ENCODE data around the gene MOB3B. TPM values are rescaled to one million over a fixed set of nuclear protein-coding genes. Genes with fewer than 3 reads are reported as not detected.

The MOB3B gene
- total RNA-seq, 1 donor from 2014 or later = 1.4 TPM

DNA sequence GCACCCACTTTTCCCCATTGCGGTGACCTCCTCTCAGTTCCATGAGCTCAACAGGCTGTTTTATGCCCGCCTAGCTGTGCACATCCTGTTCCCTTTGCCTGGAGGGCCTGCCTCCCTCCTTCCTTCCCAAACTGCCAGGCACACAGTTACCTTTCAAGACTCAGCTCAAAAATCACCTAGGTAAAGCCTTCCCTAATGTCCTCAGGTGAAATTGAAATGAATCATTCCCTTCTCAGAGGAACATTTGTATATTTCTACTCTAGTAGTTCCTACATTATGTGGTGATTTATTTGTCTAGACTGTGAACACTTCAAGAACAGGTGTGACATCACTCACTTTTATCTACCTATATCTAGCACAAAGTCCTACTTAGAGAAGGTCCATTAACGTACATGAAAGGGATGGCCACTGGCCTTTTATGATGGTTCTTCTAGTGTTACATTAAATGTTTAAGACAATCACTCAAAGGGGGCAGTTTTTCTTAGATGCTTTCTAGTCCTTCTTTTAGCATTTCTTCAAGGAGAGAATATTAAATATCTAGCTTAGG, 129.2 kb downstream of the MOB3B start:
- TF ChIP-seq, protein P1, sequence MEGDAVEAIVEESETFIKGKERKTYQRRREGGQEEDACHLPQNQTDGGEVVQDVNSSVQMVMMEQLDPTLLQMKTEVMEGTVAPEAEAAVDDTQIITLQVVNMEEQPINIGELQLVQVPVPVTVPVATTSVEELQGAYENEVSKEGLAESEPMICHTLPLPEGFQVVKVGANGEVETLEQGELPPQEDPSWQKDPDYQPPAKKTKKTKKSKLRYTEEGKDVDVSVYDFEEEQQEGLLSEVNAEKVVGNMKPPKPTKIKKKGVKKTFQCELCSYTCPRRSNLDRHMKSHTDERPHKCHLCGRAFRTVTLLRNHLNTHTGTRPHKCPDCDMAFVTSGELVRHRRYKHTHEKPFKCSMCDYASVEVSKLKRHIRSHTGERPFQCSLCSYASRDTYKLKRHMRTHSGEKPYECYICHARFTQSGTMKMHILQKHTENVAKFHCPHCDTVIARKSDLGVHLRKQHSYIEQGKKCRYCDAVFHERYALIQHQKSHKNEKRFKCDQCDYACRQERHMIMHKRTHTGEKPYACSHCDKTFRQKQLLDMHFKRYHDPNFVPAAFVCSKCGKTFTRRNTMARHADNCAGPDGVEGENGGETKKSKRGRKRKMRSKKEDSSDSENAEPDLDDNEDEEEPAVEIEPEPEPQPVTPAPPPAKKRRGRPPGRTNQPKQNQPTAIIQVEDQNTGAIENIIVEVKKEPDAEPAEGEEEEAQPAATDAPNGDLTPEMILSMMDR (IDR thresholded peaks at IDR 0.05; ENCODE audit: insufficient read depth, low read length, poor library complexity, severe bottlenecking) = no peak
- no peak for DNase-seq (ENCODE audit: low read depth)
- Histone ChIP-seq H3K36me3 (ENCODE audit: control insufficient read depth, insufficient read depth, low read length) (no peaks in the 10 kb centered on the region), H3K27me3 (ENCODE audit: control insufficient read depth, insufficient read depth, low read length) (no peaks in the 10 kb centered on the region), H3K4me3 (ENCODE audit: low read depth, low read length) (no peak overlapping the region)

DNA sequence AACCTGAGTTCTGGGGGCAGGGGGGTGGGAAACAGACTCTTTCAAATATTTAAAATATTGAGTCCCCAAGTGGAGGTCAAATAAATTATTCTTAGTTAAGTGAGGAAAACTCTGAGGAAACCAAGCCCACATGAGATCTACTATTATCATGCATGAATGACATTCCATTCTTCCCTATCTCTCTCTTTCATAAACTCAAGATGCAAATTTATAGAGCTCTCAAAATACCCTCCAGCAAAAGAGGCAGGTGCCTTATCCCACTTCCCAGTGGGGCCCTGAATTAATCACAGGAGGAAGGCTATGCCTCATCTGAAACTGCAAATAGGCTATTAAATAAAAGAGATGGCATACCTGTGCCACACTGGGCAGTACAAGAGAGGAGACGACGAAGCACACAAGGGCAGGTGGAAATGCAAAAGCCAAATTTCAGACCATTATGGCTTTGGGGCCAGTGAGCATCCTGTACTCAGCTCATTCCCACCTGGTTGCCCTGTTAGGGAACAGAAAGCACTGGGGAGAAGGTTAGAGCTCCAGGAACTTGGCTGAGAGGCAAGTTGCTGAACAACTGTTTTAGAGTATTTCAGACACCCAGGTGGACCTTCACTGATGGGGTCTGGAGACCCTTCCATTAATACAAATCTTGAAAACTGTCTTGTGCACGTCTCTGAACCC, 130.5 kb downstream of the MOB3B start:
- no peaks in the 10 kb centered on the region for H3K36me3 ChIP-seq (ENCODE audit: control insufficient read depth, insufficient read depth, low read length)
- no peak for DNase-seq (ENCODE audit: low read depth)
- TF ChIP-seq, protein P1 (IDR thresholded peaks at IDR 0.05; ENCODE audit: insufficient read depth, low read length, poor library complexity, severe bottlenecking) = no peak
- no peak overlapping the region for H3K4me3 ChIP-seq (ENCODE audit: low read depth, low read length)
- no peaks in the 10 kb centered on the region for H3K27me3 ChIP-seq (ENCODE audit: control insufficient read depth, insufficient read depth, low read length)

DNA sequence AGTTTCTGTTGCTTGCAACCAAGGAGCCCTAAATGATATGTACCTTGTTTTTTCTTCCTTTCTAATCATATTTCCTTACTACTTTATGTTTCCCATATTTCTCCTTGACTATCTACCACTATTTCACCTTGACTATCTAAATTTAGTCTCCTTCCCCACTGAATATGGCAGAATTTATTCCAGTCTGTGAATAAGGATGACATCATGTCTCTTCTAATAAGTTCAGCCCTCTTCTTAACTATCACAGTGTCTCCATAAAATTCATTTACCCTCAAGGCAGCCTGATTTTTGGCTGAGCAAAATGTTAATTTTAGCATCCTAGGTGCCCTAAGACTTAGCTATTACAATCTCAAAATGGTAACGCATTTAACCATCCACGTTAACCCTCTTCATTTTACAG, 133.1 kb downstream of the MOB3B start:
- Histone ChIP-seq H3K27me3 (ENCODE audit: control insufficient read depth, insufficient read depth, low read length) (no peaks in the 10 kb centered on the region), H3K4me3 (ENCODE audit: low read depth, low read length) (no peak overlapping the region), H3K36me3 (ENCODE audit: control insufficient read depth, insufficient read depth, low read length) (no peaks in the 10 kb centered on the region)
- TF ChIP-seq, protein P1 (IDR thresholded peaks at IDR 0.05; ENCODE audit: insufficient read depth, low read length, poor library complexity, severe bottlenecking) = no peak
- DNase-seq (ENCODE audit: low read depth) = no peak

DNA sequence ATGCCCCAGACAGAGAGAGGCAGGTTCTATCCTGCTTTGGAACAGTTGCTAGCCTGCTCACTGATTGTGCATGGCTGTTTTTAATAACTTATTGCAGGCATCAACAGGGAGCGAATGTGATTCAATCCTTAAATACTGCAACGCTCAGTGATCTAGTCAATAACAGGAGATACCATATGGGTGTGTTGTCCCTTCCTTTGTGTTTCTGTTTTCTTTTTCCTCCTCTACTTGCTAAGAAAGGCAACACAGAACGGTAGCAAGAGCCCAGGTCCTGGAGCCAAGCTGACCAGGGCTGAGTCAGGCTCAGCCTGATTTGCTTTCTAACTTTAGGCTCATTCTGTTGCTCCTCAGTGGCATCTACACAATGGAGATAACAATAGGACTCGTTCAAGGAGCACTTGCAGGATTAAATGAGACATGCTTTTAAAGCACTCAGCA, 134.1 kb downstream of the MOB3B start:
- DNase-seq (ENCODE audit: low read depth) = no peak
- Histone ChIP-seq H3K36me3 (ENCODE audit: control insufficient read depth, insufficient read depth, low read length) (no peaks in the 10 kb centered on the region), H3K4me3 (ENCODE audit: low read depth, low read length) (no peak overlapping the region), H3K27me3 (ENCODE audit: control insufficient read depth, insufficient read depth, low read length) (no peaks in the 10 kb centered on the region)
- TF ChIP-seq, protein P1 (IDR thresholded peaks at IDR 0.05; ENCODE audit: insufficient read depth, low read length, poor library complexity, severe bottlenecking) = no peak

DNA sequence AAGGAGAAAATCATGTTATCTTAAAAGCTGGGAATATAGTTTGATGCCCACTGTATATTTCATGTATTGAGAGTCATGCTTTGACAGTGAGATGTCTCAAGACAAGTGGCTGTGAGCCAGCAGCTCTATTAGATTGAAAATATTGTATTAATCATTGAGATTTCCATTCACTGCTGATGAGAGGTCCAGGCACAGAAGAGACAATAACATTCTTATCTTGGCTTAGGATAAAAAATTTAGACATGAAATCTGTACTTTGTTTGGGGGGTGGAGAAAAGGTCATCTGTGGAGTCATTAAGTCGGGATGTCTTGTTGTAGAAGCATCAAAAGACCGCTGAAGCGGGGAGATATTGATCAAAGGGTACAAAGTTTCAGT, 134.8 kb downstream of the MOB3B start:
- Histone ChIP-seq H3K36me3 (ENCODE audit: control insufficient read depth, insufficient read depth, low read length) (no peaks in the 10 kb centered on the region), H3K4me3 (ENCODE audit: low read depth, low read length) (no peak overlapping the region), H3K27me3 (ENCODE audit: control insufficient read depth, insufficient read depth, low read length) (no peaks in the 10 kb centered on the region)
- TF ChIP-seq, protein P1 (IDR thresholded peaks at IDR 0.05; ENCODE audit: insufficient read depth, low read length, poor library complexity, severe bottlenecking) = no peak
- DNase-seq (ENCODE audit: low read depth) = no peak

Data from kidney epithelial cell (primary cell).